Measurements from ENCODE around the gene CASD1.

CASD1 gene

DNA sequence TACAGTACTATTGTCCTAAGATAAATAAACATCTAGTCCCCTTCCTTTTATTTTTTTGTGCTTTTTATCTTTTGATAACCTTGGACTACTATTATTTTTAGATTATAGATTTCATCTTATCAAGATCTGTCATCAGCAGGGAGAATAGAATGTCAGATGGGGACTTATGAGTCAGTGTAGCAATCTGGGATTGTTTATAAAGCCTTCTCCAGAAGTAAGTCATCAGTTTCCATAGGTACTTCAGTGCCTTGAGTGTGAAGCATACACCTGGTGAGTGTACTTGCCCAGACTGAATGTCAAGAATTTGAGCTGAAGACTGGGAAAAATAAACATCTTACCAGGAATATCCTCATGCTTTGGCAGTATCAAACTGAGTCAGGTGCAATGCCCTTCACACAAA is 2.1 kb downstream of the CASD1 start:
- FAIRE-seq, result no peak
- TF ChIP-seq POLR2A (IDR thresholded peaks at IDR 0.05; ENCODE audit: low read depth, low read length), result no peak
- TF ChIP-seq PAX5 (IDR thresholded peaks at IDR 0.05; ENCODE audit: insufficient read depth, low read length, severe bottlenecking), result no peak
- TF ChIP-seq SPI1 (IDR thresholded peaks at IDR 0.05; ENCODE audit: low read depth, low read length), result no peak
- no peak for TF ChIP-seq POU2F2 (IDR thresholded peaks at IDR 0.05; ENCODE audit: low read depth, low read length)
- no peak for TF ChIP-seq TAF1 (IDR thresholded peaks at IDR 0.05; ENCODE audit: low read depth, low read length)
- no peak for TF ChIP-seq POLR2AphosphoS5 (IDR thresholded peaks at IDR 0.05; ENCODE audit: low read depth, low read length)

DNA sequence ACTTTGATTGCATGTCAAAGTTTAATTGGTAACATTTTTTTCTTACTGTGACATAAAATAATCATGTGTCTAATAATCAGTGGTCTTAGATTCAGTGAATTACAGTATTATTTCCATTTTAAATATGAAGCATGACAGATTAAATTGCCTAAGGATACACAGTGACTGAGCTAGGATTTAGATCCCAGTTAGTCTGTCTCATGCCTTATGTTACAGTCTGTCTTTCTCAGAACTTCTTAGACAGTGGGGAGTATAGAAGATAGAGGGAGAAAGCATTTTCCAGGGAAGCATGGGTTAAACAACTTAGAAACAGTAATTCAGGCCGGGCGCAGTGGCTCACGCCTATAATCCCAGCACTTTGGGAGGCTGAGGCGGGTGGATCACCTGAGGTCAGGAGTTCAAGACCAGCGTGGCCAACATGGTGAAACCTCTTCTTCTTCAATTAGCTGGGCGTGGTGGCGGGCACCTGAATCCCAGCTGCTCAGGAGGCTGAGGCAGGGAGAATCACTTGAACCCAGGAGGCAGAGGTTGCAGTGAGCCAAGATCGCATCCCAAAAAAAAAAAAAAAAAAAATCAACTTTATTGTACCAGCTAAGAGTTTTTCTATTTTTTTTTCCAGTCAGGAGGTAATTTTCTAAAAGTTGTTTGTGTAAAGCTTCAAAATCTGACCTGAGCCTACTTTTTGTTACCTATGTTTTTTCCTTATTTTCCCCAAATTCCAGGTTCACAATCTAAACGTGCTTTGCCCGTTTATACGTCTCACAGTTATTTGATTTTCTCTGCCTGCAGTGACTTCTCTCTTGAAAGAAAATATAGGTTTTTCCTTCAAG is 3.3 kb downstream of the CASD1 start:
- TF ChIP-seq POLR2AphosphoS5 (IDR thresholded peaks at IDR 0.05; ENCODE audit: low read depth, low read length) (no peak), SPI1 (IDR thresholded peaks at IDR 0.05; ENCODE audit: low read depth, low read length) (no peak), TAF1 (IDR thresholded peaks at IDR 0.05; ENCODE audit: low read depth, low read length) (no peak), PAX5 (IDR thresholded peaks at IDR 0.05; ENCODE audit: insufficient read depth, low read length, severe bottlenecking) (no peak), POU2F2 (IDR thresholded peaks at IDR 0.05; ENCODE audit: low read depth, low read length) (no peak), POLR2A (IDR thresholded peaks at IDR 0.05; ENCODE audit: low read depth, low read length) (no peak)
- DNase-seq (ENCODE audit: insufficient read length, low spot score), result no peak
- FAIRE-seq, result no peak

More for the DNA sequence above, 2.1 kb downstream of the CASD1 start:
- no peak for DNase-seq (ENCODE audit: insufficient read length, low spot score)

DNA sequence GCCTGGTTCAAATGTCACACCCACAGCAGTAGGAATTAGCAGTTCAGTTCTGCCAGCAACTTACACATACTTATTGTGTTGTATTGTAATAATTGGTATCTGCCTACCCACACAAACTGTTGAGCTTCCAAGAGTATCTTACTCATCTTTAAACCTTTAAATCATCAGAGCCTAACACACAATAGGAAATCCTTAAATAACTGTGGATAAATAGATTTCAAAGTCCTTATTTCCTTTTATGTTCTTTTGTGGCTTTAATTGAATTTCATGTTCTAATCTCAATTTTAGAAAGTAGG is 3.9 kb downstream of the CASD1 start:
- no peak for DNase-seq (ENCODE audit: insufficient read length, low spot score)
- TF ChIP-seq POU2F2 (IDR thresholded peaks at IDR 0.05; ENCODE audit: low read depth, low read length), result no peak
- no peak for TF ChIP-seq PAX5 (IDR thresholded peaks at IDR 0.05; ENCODE audit: insufficient read depth, low read length, severe bottlenecking)
- TF ChIP-seq SPI1 (IDR thresholded peaks at IDR 0.05; ENCODE audit: low read depth, low read length), result no peak
- no peak for TF ChIP-seq POLR2AphosphoS5 (IDR thresholded peaks at IDR 0.05; ENCODE audit: low read depth, low read length)
- no peak for TF ChIP-seq TAF1 (IDR thresholded peaks at IDR 0.05; ENCODE audit: low read depth, low read length)
- TF ChIP-seq POLR2A (IDR thresholded peaks at IDR 0.05; ENCODE audit: low read depth, low read length), result no peak
- no peak for FAIRE-seq

DNA sequence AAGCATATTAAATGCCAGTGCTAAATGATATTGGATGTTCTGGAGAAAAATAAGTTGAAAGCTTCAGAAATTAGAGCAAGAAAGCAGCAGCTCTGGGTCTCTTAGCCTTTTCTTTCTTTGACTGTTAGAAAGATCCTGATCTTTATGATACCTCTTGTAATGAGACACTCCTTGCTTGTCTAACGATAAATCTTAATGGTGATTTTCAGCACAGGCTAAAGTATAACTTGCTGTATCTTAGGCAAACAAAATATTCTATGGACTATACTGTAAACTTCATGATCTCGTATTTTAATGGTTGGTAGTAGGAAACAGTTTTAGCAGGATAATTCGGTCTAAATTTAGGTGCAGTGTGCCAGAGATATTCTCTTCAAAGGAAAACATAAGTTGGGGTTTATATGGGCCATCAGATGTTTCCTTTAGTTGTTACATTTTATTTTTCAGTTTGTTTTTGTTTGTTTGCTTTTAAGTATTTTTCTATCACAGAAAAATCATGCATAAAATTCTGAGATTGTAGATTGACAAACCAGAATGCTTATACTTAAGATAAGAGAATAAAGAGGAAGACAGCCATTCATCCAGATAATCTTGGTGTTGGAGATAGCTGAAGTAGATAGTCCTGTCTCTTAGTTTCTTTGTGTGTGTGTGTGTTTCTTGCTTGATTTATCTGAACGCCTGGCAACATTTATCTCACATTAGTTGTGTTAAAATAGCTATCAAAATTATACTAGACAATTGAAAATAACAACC is 4.7 kb downstream of the CASD1 start:
- FAIRE-seq (peak; percentile 67), DNase-seq (ENCODE audit: insufficient read length, low spot score) (no peak)
- no peak for TF ChIP-seq POLR2AphosphoS5 (IDR thresholded peaks at IDR 0.05; ENCODE audit: low read depth, low read length)
- no peak for TF ChIP-seq PAX5 (IDR thresholded peaks at IDR 0.05; ENCODE audit: insufficient read depth, low read length, severe bottlenecking)
- TF ChIP-seq TAF1 (IDR thresholded peaks at IDR 0.05; ENCODE audit: low read depth, low read length), result no peak
- TF ChIP-seq POLR2A (IDR thresholded peaks at IDR 0.05; ENCODE audit: low read depth, low read length), result no peak
- TF ChIP-seq POU2F2 (IDR thresholded peaks at IDR 0.05; ENCODE audit: low read depth, low read length), result no peak
- TF ChIP-seq SPI1 (IDR thresholded peaks at IDR 0.05; ENCODE audit: low read depth, low read length), result no peak

DNA sequence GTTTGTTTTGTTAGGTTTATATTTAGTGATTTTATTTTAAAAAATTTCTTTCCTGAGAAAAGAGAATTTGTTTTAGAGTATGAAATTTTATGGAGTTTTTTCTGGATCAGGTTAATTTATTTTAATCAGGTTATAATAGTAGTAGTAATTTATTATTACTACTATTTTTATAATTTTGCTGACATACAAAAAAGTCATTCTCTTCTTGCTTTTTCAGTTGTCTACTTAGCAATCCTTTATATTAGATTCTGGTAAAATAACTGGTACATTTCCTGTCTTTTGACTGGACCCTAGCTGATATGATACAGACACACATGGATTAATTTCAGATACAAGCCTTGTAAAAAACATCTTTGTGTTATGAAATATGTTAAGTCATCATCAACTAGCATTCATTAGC is 5.3 kb downstream of the CASD1 start:
- DNase-seq (ENCODE audit: insufficient read length, low spot score) (no peak), FAIRE-seq (no peak)
- no peak for TF ChIP-seq PAX5 (IDR thresholded peaks at IDR 0.05; ENCODE audit: insufficient read depth, low read length, severe bottlenecking)
- no peak for TF ChIP-seq SPI1 (IDR thresholded peaks at IDR 0.05; ENCODE audit: low read depth, low read length)
- no peak for TF ChIP-seq POLR2AphosphoS5 (IDR thresholded peaks at IDR 0.05; ENCODE audit: low read depth, low read length)
- no peak for TF ChIP-seq POLR2A (IDR thresholded peaks at IDR 0.05; ENCODE audit: low read depth, low read length)
- no peak for TF ChIP-seq POU2F2 (IDR thresholded peaks at IDR 0.05; ENCODE audit: low read depth, low read length)
- TF ChIP-seq TAF1 (IDR thresholded peaks at IDR 0.05; ENCODE audit: low read depth, low read length), result no peak

DNA sequence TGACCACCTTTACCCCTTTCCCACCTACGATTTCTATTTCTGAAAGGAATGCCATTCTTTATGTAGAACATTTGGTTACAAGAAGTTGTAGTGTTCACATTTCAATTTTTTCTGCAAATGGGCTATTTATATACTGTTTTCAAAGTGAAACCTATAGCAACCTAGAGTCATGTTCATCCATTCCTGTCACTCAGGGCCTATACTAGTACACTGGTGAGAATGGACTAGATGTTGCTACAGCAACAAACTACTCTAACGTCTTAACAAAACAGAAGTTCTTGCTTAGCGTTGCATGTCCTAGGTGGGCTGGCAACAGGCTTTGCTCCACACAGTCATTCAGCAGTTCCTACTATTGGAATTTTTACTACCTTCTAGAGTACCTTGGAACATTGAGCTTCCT is 16.3 kb downstream of the CASD1 start:
- TF ChIP-seq POU2F2 (IDR thresholded peaks at IDR 0.05; ENCODE audit: low read depth, low read length), result no peak
- no peak for TF ChIP-seq SPI1 (IDR thresholded peaks at IDR 0.05; ENCODE audit: low read depth, low read length)
- DNase-seq (ENCODE audit: insufficient read length, low spot score) (no peak), FAIRE-seq (no peak)

DNA sequence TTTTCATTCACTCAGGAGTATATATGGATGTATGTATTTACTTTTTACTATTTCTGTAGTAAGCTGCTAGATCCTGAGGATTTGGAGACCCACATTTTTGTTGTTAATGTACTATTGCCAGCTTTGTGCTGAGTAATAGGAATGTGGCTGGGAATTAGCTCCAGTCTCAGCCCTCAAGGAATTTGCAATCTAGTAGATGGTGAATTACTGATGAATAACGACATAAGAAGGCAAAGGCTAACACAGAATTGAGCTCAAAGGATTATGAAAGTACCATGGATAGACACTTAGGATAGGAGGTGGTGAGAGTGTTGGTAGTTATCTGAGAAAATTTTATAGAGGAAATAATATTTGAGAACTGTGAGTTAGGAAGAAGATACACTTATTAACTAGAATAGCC is 19.9 kb downstream of the CASD1 start:
- FAIRE-seq (no peak), DNase-seq (ENCODE audit: insufficient read length, low spot score) (no peak)
- no peak for TF ChIP-seq PAX5 (IDR thresholded peaks at IDR 0.05; ENCODE audit: insufficient read depth, low read length, severe bottlenecking)
- no peak for TF ChIP-seq POLR2AphosphoS5 (IDR thresholded peaks at IDR 0.05; ENCODE audit: low read depth, low read length)
- TF ChIP-seq POU2F2 (IDR thresholded peaks at IDR 0.05; ENCODE audit: low read depth, low read length), result no peak
- no peak for TF ChIP-seq SPI1 (IDR thresholded peaks at IDR 0.05; ENCODE audit: low read depth, low read length)
- TF ChIP-seq POLR2A (IDR thresholded peaks at IDR 0.05; ENCODE audit: low read depth, low read length), result no peak
- TF ChIP-seq TAF1 (IDR thresholded peaks at IDR 0.05; ENCODE audit: low read depth, low read length), result no peak

DNA sequence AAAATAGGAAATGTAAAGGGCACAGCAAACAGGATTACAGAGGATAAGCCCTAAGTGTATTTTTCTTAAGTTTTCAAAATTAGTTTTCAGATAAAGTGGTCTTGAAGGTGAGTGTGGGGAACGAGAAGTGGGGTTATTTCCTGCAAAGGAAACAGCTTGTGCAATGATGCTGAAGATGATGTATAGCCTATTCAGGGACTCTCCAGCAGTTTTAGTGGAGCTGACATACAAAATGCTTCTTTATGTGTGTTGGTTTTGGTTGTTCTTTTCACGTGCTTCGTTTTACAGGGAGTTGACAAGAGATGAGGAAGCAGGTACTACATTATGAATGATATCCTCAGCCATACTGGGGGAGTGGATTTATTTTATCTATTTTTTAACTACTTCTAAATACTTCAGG is 20.5 kb downstream of the CASD1 start:
- DNase-seq (ENCODE audit: insufficient read length, low spot score) (no peak), FAIRE-seq (no peak)
- TF ChIP-seq TAF1 (IDR thresholded peaks at IDR 0.05; ENCODE audit: low read depth, low read length), result no peak
- no peak for TF ChIP-seq POU2F2 (IDR thresholded peaks at IDR 0.05; ENCODE audit: low read depth, low read length)
- no peak for TF ChIP-seq PAX5 (IDR thresholded peaks at IDR 0.05; ENCODE audit: insufficient read depth, low read length, severe bottlenecking)
- TF ChIP-seq POLR2A (IDR thresholded peaks at IDR 0.05; ENCODE audit: low read depth, low read length), result no peak
- no peak for TF ChIP-seq SPI1 (IDR thresholded peaks at IDR 0.05; ENCODE audit: low read depth, low read length)
- TF ChIP-seq POLR2AphosphoS5 (IDR thresholded peaks at IDR 0.05; ENCODE audit: low read depth, low read length), result no peak

DNA sequence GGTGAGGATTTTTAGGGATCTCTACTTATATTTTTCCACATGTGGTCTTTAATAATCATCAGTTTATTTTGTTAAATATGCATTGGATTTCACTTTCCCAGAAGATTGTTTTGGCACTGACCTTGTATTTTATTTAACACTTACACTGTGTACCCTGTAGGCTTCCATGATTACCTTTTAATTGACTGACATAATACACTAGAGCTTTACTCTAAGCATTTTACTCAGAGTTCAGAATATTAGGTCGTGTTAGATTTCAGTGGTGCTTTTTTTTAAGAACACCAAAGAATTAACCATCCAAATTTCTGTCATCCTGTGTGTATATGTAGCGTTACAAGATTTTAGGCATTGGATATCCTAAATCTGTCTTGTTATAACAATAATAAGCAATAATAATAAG is 23.1 kb downstream of the CASD1 start:
- TF ChIP-seq SPI1 (IDR thresholded peaks at IDR 0.05; ENCODE audit: low read depth, low read length) (no peak), POLR2A (IDR thresholded peaks at IDR 0.05; ENCODE audit: low read depth, low read length) (no peak), POU2F2 (IDR thresholded peaks at IDR 0.05; ENCODE audit: low read depth, low read length) (no peak), TAF1 (IDR thresholded peaks at IDR 0.05; ENCODE audit: low read depth, low read length) (no peak), POLR2AphosphoS5 (IDR thresholded peaks at IDR 0.05; ENCODE audit: low read depth, low read length) (no peak), PAX5 (IDR thresholded peaks at IDR 0.05; ENCODE audit: insufficient read depth, low read length, severe bottlenecking) (no peak)
- DNase-seq (ENCODE audit: insufficient read length, low spot score), result no peak
- no peak for FAIRE-seq
